SKM-1 treated with dmso at 0.1 percent for 144 hours (cell line): ENCODE measurements around the gene ADGRV1.
A peak's percentile ranks its signal among the peaks of the same experiment; 100 is the strongest.

Experiments
- DNase-seq: peaks from one replicate; lab custom pipeline; 2025; ENCODE audit not compliant: unreplicated experiment; lab: John Stamatoyannopoulos, UW

The ADGRV1 gene

DNA sequence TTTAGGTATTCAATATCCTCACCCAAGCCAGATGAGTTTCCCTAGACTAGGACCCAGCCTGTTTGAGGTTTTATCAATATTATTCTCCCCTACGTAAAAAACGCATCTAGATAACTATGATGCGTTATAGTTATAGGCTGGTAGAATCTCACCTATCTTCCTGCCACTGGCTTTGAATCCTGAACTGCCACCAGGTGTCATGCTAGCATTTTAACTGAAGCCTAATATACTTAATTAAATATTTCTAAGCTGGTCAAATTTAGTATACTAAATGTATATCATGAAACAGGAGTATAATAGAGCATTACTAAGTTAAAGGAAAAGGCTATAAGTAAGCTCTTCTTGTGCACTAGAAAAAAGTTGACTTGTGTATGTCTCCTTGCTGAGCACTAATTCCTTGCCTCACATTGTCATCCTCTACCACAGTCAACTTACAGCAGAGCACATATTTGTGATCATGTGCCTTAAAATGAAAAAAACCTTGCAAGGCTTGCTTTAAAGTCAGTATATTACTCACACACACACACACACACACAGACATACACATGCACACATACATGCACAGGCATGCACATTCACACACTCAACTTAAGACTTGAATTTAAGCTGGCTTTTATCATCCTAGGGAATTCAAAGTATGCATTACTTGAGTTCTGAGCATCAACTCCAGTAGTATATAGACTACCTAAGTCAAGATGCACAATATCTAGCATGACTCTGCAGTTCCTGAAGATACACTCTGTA, 303.4 kb downstream of the ADGRV1 start:
- no peak for DNase-seq

DNA sequence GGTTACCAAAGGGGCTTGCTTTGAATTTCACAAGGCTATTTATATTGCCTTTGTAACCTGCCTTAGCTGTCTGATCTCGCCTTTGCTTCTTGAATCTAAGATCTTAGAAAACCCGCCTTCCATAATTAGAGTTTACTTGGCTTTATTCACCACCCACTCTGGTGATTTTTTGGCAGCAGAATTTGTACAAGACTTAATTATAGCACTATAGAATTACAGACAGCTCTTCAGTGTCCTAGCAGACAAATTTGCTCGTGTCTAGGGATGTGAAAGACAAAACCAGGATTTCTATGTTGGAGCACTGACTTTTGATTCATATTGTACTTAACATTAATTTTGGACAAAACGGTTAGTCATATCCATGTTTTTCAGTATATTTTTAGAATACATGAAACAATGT, 306.6 kb downstream of the ADGRV1 start:
- no peak for DNase-seq

DNA sequence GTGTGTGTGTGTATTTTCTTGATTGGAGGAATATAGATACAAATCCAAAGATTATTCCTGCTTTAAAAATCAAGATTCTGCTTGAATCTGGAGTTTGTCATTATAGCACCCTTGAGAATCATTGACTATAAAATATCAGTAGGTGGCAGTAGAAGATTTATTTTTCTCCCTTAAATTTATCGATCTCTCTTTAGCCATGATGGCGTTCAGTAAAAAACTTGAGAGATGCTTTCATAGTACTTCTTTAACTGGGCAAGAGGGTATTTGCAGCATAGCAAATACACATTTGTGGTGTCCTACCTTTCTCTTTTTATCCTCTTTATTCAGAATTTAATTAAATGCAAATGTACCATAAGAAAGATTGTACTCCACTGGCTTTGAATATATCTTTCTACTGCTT, 307.7 kb downstream of the ADGRV1 start:
- peak; percentile 43 for DNase-seq

DNA sequence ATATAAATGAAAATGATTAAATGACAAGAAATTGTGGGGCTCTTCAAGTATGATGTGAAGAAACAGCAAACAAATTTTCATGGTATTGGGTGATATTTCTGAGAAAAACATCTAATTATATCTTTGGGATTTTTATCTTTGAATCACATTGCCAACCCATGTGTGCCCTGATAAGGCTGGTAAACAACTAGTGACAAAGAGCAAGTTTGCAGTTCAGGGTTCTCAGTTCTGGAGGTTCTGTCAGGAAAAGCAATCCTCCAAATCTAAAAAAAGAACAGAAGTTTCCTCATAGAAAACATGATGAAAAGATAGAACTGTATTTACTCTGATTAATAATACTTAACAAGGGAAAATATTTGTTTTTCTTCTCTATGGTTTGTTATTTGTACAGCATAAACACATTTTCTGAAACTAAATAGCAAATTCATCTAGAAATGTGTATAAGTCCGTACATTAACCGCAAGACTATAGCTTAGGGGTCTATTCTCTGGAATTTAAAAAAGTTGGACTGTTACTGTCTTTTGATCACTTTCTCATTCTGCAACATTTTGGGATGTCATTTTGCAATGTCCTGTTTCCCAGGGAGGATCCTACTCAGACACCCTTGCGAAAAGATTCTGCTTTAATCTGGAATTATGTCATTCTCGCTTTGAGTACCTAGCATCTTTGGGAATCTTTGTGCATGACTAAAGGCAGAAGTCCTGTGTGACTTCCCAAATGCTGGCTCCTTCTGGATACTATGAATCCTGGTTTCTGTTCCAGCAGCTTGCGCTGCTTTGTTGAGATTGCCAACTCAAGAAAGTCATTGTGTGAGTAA, 308.5 kb downstream of the ADGRV1 start:
- no peak for DNase-seq

DNA sequence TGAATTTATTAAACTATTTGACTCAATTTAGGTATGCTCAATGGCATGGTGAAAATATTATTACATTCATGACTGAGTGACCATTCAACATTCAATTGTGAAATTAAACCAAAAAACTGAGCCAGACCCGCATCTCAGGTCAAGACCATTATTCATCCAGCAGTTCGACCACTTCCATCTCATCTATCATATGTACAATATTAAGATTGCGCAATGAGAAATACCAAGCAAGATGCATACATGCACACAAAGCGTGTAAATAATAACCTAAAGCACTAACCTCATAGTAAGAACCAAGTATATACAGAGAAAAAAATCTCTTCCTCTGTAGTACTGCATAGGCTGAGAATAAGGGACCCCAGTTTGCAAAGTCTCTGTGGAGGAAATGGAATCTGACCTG, 310.2 kb downstream of the ADGRV1 start:
- no peak for DNase-seq

GRCh38 chr5:90871391-90871991, 312.9 kb downstream of the ADGRV1 start:
- no peak for DNase-seq

DNA sequence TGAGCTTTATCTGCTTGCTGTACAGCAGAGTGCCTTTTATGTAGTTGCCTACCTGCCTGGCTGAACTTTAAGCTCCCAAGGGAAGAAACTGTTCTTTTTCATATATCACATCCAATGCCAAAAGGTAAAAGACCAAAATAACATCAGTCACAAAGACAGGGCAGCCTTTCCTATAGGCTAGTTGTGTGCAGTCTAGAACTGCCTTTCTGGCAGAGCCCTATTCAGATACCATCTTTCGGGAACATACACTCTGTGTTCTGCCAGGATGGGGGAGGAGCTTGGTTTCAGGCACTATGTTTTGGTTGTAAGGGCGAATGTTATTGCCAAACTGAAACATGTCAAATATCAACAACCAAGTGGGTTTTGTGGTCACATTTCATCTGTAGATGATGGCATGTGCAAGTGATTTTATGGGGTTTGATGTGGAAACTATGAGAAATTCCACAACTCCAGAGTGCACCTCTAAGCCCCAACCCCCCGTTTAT, 314.5 kb downstream of the ADGRV1 start:
- no peak for DNase-seq

DNA sequence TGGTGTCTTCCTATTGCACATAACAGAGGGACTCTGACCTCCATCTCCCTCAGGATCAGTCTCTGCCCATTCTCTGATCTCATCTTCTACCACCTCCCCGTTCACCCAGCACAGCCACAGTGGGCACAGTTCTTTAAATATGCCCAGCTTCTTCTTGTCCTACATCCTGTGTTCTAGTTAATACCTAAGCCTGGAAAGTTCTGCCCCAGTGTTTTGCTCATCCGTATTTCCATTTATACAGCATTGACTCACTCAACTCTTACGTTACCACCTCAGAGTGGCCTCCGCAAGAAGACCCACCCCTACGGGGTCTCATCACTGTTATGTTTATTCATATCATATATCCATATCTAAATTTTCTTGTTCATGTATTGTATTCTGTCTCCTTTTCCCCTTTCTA, 315.5 kb downstream of the ADGRV1 start:
- DNase-seq: no peak

DNA sequence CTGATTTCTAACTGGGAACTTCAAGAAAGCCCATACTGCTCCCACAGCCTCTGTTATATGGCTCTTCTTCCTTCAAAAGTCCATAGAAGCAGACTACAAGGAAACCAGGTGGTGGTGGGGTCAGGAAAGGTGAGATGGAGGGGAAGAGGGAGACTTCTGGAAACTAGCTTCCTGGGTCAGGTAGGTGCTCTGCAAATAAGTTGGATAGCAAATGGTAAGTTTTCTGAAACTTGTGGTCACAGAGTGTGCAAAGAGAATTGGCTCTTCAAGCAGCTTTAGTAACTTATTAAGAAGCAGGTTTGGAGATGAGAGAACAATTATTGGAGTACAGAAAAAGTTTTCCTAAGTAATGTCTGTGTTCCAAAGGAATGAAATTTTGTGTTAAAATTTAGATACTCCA, 316.9 kb downstream of the ADGRV1 start:
- no peak for DNase-seq

GRCh38 chr5:90876366-90876765, 317.8 kb downstream of the ADGRV1 start:
- no peak for DNase-seq

- DNase-seq: no peak
Observed at GRCh38 chr5:90877049-90877448, 318.5 kb downstream of the ADGRV1 start.

DNA sequence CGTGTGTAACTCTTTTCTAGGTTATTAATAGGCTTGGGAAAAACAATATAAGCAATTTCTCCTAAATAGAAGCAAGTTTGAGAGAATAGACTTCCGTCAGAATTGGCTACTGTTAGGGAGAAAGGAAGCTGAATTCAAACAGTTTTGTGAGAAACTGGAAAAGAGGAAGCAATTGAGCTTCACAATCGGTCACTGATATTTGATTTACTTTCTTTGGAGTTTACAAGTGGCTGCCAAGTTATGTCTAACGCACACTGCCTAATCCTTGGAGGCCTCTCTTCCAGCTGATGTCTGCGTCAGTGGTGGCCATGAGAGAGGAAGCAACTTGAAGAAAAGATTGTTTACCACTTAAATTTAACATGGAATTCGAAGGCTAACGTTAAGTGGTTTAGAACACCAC, 319.5 kb downstream of the ADGRV1 start:
- no peak for DNase-seq

- DNase-seq: no peak
Observed at GRCh38 chr5:90878549-90879196, 320.1 kb downstream of the ADGRV1 start.

DNA sequence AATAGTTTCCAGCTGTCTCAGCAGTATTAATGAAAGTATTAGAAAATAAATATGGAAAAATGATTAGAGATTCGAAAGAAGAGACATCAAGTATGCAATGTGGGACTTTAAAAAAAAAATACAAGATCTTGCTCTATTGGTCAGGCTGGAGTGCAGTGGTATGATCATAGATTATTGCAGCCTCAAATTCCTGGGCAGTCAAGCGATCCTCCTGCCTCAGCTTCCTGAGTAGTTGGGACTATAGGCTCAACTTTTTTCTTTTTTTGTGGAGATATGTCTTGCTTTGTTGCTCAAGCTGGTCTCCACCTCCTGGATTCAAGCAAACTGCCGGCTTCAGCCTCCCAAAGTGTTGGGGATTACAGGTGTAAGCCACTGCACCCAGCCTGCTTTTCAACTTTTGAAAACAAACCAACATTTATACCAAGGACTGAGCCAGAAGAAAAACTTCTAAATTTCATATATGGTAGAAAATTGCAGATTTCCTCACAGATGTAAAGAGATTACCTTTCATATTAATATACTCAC, 323.1 kb downstream of the ADGRV1 start:
- no peak for DNase-seq

GRCh38 chr5:90882448-90882847, 323.9 kb downstream of the ADGRV1 start:
- DNase-seq: no peak

GRCh38 chr5:90885180-90885868, 326.7 kb downstream of the ADGRV1 start:
- DNase-seq: no peak

- DNase-seq: no peak
Observed at GRCh38 chr5:90886381-90886780, 327.8 kb downstream of the ADGRV1 start.

DNA sequence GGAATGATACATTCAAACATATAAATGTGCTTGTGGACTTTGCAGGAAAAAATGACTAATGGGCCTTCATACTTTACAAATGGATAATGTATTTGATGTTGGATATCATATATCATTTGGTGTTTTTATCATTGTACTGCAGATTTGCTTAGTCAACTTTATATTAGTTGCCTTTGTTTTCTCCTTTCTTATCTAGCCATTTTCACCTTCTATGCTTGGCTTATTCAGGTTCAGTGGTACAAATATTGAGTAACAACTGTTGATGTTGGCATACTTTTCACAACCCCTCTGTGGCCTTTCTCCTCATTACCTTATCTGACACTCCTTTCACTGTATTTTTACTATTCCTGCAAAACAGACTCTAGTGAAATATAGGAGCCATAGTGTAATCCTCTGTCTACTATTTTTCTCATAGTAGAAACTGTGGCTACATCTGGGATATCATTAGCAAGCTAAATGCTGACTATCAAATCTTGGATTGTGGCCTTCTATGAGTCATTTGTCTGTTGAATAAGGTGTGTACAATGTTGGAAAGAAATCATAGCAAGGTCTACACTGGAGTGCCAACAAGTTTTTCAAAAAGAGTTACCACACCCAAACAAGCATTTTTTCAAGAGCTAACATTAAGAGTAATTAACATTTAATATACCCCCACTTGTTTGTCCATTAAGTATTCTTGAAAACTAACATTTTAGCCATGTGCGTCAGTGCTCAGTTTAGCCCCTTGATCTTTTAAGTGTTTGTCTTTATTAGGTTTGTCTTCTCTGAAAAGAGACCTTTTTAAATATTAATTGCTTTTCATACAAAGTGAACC, 330.1 kb downstream of the ADGRV1 start:
- no peak for DNase-seq

- DNase-seq: no peak
Observed at GRCh38 chr5:90889325-90889600, 330.7 kb downstream of the ADGRV1 start.

- no peak for DNase-seq
Observed at GRCh38 chr5:90890180-90890579, 331.6 kb downstream of the ADGRV1 start.
